Measurements from ENCODE around the gene LANCL3.

DNA sequence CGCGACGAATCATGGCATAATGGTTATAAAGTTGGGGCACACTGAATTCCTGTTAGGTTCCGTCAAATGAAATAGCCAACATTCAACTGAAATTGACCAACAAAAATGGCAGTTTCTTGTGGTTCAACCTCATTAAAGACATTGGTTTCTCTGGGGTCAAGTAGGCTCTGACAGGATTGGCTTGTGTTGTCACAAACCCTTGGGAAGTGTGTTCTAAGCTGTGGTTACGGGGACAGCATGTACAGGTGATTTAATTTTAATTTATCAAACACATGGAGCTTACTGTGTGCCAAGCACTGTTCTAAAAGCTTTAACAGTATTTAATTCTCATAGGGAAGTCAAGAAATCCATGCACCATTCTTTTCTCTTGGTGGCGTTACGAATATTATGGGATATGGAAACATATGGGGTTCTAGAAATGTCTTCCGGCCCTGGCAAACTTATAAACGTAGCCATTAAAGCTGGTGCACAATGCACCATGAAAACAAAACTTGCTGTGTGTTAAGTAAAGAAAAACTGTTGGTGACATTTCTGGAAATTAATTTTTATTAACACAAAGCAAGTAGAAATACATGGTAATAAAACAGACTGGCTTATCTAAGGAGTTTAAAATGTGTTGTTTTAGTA is 115.0 kb downstream of the LANCL3 start:
- no peak for TF ChIP-seq CTCF (conservative IDR thresholded peaks at IDR 0.05 in 1 of 2, IDR thresholded peaks at IDR 0.05 in 1 of 2; ENCODE audit: extremely low read depth in 1 of 2, insufficient read depth in 1 of 2, low read depth in 1 of 2, low read length in 2 of 2)
- no peak for TF ChIP-seq EZH2 (IDR thresholded peaks at IDR 0.05; ENCODE audit: borderline replicate concordance, low read length)

Data from mammary epithelial cell (primary cell).